ENCODE data around the gene NTN1.

DNA sequence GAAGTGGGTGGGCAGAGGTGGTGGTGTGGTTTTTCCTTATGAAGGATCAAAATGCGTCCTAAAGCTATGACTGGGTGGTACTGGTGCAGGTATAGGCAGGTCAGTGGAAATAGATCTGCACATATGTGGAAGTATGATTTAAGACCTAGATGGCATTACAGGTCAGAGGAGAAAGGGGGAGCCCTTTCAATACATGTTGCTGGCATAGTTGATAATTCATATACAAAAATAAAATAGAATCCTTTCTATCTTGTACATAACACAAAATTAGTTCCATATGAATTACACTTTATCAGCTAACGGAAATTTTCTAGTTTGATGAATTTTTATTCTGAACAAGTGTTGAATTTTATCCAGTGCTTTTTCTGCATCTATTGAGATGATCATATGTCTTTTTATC lies 35.0 kb upstream of the NTN1 start:
- TF ChIP-seq, protein P1, sequence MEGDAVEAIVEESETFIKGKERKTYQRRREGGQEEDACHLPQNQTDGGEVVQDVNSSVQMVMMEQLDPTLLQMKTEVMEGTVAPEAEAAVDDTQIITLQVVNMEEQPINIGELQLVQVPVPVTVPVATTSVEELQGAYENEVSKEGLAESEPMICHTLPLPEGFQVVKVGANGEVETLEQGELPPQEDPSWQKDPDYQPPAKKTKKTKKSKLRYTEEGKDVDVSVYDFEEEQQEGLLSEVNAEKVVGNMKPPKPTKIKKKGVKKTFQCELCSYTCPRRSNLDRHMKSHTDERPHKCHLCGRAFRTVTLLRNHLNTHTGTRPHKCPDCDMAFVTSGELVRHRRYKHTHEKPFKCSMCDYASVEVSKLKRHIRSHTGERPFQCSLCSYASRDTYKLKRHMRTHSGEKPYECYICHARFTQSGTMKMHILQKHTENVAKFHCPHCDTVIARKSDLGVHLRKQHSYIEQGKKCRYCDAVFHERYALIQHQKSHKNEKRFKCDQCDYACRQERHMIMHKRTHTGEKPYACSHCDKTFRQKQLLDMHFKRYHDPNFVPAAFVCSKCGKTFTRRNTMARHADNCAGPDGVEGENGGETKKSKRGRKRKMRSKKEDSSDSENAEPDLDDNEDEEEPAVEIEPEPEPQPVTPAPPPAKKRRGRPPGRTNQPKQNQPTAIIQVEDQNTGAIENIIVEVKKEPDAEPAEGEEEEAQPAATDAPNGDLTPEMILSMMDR (IDR thresholded peaks at IDR 0.05): no peak
- TF ChIP-seq EZH2 (IDR thresholded peaks at IDR 0.05): no peak
